Stomach (tissue), 9 donors: ENCODE data around the gene LURAP1L. TPM values are rescaled to one million over a fixed set of nuclear protein-coding genes. Genes with fewer than 3 reads are reported as not detected.

Experiments
- DNase-seq, 2 donors: peaks; one replicate each; pipeline versions ENCODE4 v3.0.0 to v3.0.0-alpha.2; 2013 to 2019
- H3K27ac ChIP-seq, 5 donors: fragments of 200-600 bp in 4 of 5; sonication (generic) in 4 of 5; one replicate each; pipeline ENCODE4 v1.5.1; 2013 to 2019; ENCODE audit warnings: mild to moderate bottlenecking in 1 of 5, moderate library complexity in 1 of 5
- H3K27me3 ChIP-seq, 3 donors: fragments of 200-600 bp; sonication (generic); one replicate each; pipeline ENCODE4 v1.5.1; 2017 to 2019; ENCODE audit warnings: mixed run types in 1 of 3
- H3K36me3 ChIP-seq, 4 donors: fragments of 200-600 bp; sonication (generic); 1 replicate in 3 of 4; 2 replicates in 1 of 4; pipeline ENCODE4 v1.5.1; 2016 to 2019
- H3K4me1 ChIP-seq, 4 donors: fragments of 200-600 bp; sonication (generic); one replicate each; pipeline ENCODE4 v1.5.1; 2016 to 2019
- H3K4me3 ChIP-seq, 4 donors: fragments of 200-600 bp; sonication (generic) in 3 of 4; one replicate each; pipeline ENCODE4 v1.5.1; 2016 to 2019; ENCODE audit warnings: mild to moderate bottlenecking in 1 of 4
- H3K9me3 ChIP-seq, 4 donors: fragments of 200-600 bp; sonication (generic); one replicate each; pipeline ENCODE4 v1.5.1; 2016 to 2019
- CTCF ChIP-seq, 7 experiments: fragments of 450-650 bp in 4 of 7; fragments of 200-600 bp in 3 of 7; sonication (generic) in 3 of 7; IDR thresholded peaks; one replicate each; pipeline ENCODE4 v1.5.1; 2016 to 2019; ENCODE audit warnings: antibody characterized with exemption in 7 of 7, control low read depth in 2 of 7, mild to moderate bottlenecking in 1 of 7
- EP300 ChIP-seq: sonication (generic); formaldehyde crosslinking; IDR thresholded peaks from one replicate; pipeline ENCODE4 v1.6.1; 2017; ENCODE audit warnings: antibody characterized with exemption
- POLR2A ChIP-seq, 4 donors: fragments of 450-650 bp; IDR thresholded peaks; one replicate each; pipeline ENCODE4 v1.6.1; 2016; ENCODE audit warnings: antibody characterized with exemption in 4 of 4, control low read depth in 2 of 4, mild to moderate bottlenecking in 1 of 4, moderate library complexity in 1 of 4
- POLR2AphosphoS5 ChIP-seq, 3 donors: sonication (generic); formaldehyde crosslinking; IDR thresholded peaks; one replicate each; pipeline ENCODE4 v1.6.1; 2016; ENCODE audit warnings: antibody characterized with exemption in 3 of 3
- WGBS, 5 donors: extraction: QIAGEN DNeasy Blood & Tissue Kit in 3 of 5; methylation state at CpG; one replicate each; pipeline versions ENCODE4 v1.1.5 to v1.1.7; 2013 to 2018; 5-methylcytosine and 5-hydroxymethylcytosine counted together
- intact Hi-C: fragments of 100-400 bp; cut with DNase I; formaldehyde crosslinking; loops from one replicate; pipeline ENCODE4 v1.15.1; 2023; ENCODE audit warnings: low total_unique reads
- polyA plus RNA-seq, 3 donors: library from polyadenylated mRNA; stranded (reverse); fragments of 200-250 nt; gene quantifications; one replicate each; pipeline ENCODE4 v1.2.3, GENCODE V29; 2013
- total RNA-seq, 5 donors: library from RNA; depleted of rRNA; stranded (reverse); fragments of >200 nt; gene quantifications; one replicate each; pipeline versions ENCODE4 v1.1.0 to v1.2.3, GENCODE V29; 2014 to 2016
- donor health status: healthy with polysubstance abuse.
- donor health status: Bipolar disorder and iron deficiency.
- donor health status: healthy.

LURAP1L gene
- total and polyA plus RNA-seq, 8 donors, result 6.7 to 32.2 (median 20.6) TPM

GRCh38 chr9:12766357-12766756, 8.5 kb upstream of the LURAP1L start:
- H3K27ac ChIP-seq, result no peak overlapping the region
- intact Hi-C loops, result no loop called here
- H3K27me3 ChIP-seq, result no peaks in the 10 kb centered on the region
- WGBS, 5 donors, result 40 to 67% (median 60%) methylated on average over 1 of the region's 1 CpG
- H3K4me1 ChIP-seq, result peaks cover 0 to 5% (median 0%) of the 10 kb centered on the region in 4 donors
- H3K9me3 ChIP-seq, result no peaks in the 10 kb centered on the region
- no peak for TF ChIP-seq EP300
- no peak for TF ChIP-seq POLR2A (IDR thresholded peaks at IDR 0.05)
- no peak for TF ChIP-seq CTCF (IDR thresholded peaks at IDR 0.05)
- TF ChIP-seq POLR2AphosphoS5 (IDR thresholded peaks at IDR 0.05), result no peak
- no peak for DNase-seq
- no peak overlapping the region for H3K4me3 ChIP-seq
- no peaks in the 10 kb centered on the region for H3K36me3 ChIP-seq

DNA sequence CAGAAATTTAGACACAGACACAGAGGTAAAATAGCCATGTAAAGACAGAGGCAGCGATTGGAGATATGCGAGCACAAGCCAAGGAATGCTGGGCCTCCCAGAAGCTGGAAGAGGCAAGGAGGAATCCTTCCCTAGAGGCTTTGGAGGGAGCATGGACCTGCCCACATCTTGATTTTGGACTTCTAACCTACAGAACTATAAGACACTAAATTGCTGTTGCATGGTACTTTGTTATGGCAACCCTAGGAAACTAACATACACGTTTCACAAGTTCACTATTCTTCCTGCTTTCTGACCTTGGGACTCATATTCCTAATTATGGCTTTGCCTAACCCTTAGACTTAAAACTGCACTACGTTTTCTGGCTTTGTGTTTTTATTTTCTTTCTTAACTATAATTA, 4.6 kb upstream of the LURAP1L start:
- DNase-seq, result no peak
- Histone ChIP-seq H3K36me3 (no peaks in the 10 kb centered on the region), H3K27ac (no peak overlapping the region), H3K4me3 (no peak overlapping the region), H3K9me3 (no peaks in the 10 kb centered on the region), H3K27me3 (no peaks in the 10 kb centered on the region), H3K4me1 (peaks cover 0 to 5% (median 0%) of the 10 kb centered on the region in 4 donors)
- intact Hi-C loops, result no loop called here
- no peak for TF ChIP-seq POLR2A (IDR thresholded peaks at IDR 0.05)
- no peak for TF ChIP-seq POLR2AphosphoS5 (IDR thresholded peaks at IDR 0.05)
- TF ChIP-seq EP300, result no peak
- TF ChIP-seq CTCF (IDR thresholded peaks at IDR 0.05), result no peak
- WGBS, 5 donors, result 84 to 92% (median 87%) methylated on average over 4 of the region's 4 CpGs

GRCh38 chr9:12771891-12772290, 2.9 kb upstream of the LURAP1L start:
- Histone ChIP-seq H3K27me3 (no peaks in the 10 kb centered on the region), H3K27ac (no peak overlapping the region), H3K4me1 (peaks cover 0 to 10% (median 2%) of the 10 kb centered on the region in 4 donors), H3K9me3 (no peaks in the 10 kb centered on the region), H3K4me3 (no peak overlapping the region), H3K36me3 (no peaks in the 10 kb centered on the region)
- WGBS, 5 donors, result 62 to 71% (median 65%) methylated on average over 3 of the region's 3 CpGs
- no peak for DNase-seq
- TF ChIP-seq CTCF (IDR thresholded peaks at IDR 0.05) (no peak), POLR2A (IDR thresholded peaks at IDR 0.05) (no peak), EP300 (no peak), POLR2AphosphoS5 (IDR thresholded peaks at IDR 0.05) (no peak)
- intact Hi-C loops, result no loop called here

GRCh38 chr9:12773562-12773961, 1.3 kb upstream of the LURAP1L start:
- H3K9me3 ChIP-seq, result no peaks in the 10 kb centered on the region
- no peaks in the 10 kb centered on the region for H3K36me3 ChIP-seq
- no peak overlapping the region for H3K4me3 ChIP-seq
- TF ChIP-seq EP300 (no peak), POLR2A (IDR thresholded peaks at IDR 0.05) (no peak), CTCF (IDR thresholded peaks at IDR 0.05) (no peak), POLR2AphosphoS5 (IDR thresholded peaks at IDR 0.05) (no peak)
- no peak overlapping the region for H3K27ac ChIP-seq
- H3K27me3 ChIP-seq, result no peaks in the 10 kb centered on the region
- WGBS, 5 donors, result 72 to 87% (median 79%) methylated on average over 2 of the region's 2 CpGs
- intact Hi-C loops, result no loop called here
- H3K4me1 ChIP-seq, result peaks cover 0 to 27% (median 6%) of the 10 kb centered on the region in 4 donors
- DNase-seq, result no peak
